Type B pancreatic cell (in vitro differentiated cells): ENCODE data around the gene TMCC1. TPM values are rescaled to one million over a fixed set of nuclear protein-coding genes. Genes with fewer than 3 reads are reported as not detected.

ENCODE experiments used
- DNase-seq: peaks from one replicate; pipeline ENCODE4 v3.0.0; 2021; ENCODE audit warnings: mixed read lengths; ENCODE audit not compliant: unreplicated experiment; ENCODE audit errors: extremely low spot score
- H3K27ac Mint-ChIP-seq: 2 replicates; pipeline ENCODE4 v1.8.0; 2021; ENCODE audit warnings: mild to moderate bottlenecking, mixed read lengths
- H3K27me3 Mint-ChIP-seq: 2 replicates; pipeline ENCODE4 v1.8.0; 2021; ENCODE audit warnings: mixed read lengths
- H3K36me3 Mint-ChIP-seq: 2 replicates; pipeline ENCODE4 v1.8.0; 2021; ENCODE audit warnings: mixed read lengths
- H3K4me1 Mint-ChIP-seq: one replicate; pipeline ENCODE4 v1.8.0; 2021; ENCODE audit warnings: mixed read lengths; ENCODE audit not compliant: unreplicated experiment
- H3K4me3 Mint-ChIP-seq: 2 replicates; pipeline ENCODE4 v1.8.0; 2021; ENCODE audit warnings: mild to moderate bottlenecking, mixed read lengths
- H3K9me3 Mint-ChIP-seq: 2 replicates; pipeline ENCODE4 v1.8.0; 2021; ENCODE audit warnings: mixed read lengths
- CTCF ChIP-seq: fragments of 200-600 bp; sonication (generic); conservative IDR thresholded peaks from 2 replicates; pipeline ENCODE4 v1.5.0; 2021; ENCODE audit warnings: antibody characterized with exemption, mild to moderate bottlenecking
- total RNA-seq: library from RNA; stranded (reverse); gene quantifications from 2 replicates; pipeline ENCODE4 v1.2.1, GENCODE V29; 2021; ENCODE audit warnings: low replicate concordance

The TMCC1 gene
- total RNA-seq, 1 donor from 2014 or later = 46.9 TPM

- no peak overlapping the region for H3K4me3 Mint-ChIP-seq
- no peaks in the 10 kb centered on the region for H3K36me3 Mint-ChIP-seq
- no peak overlapping the region for H3K27ac Mint-ChIP-seq
- H3K9me3 Mint-ChIP-seq = no peaks in the 10 kb centered on the region
- DNase-seq = no peak
- H3K27me3 Mint-ChIP-seq = no peaks in the 10 kb centered on the region
- no peaks in the 10 kb centered on the region for H3K4me1 Mint-ChIP-seq
- no peak for TF ChIP-seq CTCF
These were observed 161.2 kb downstream of the TMCC1 start for GRCh38 chr3:129732200-129732876.

GRCh38 chr3:129727707-129728106 is 165.8 kb downstream of the TMCC1 start:
- H3K4me3 Mint-ChIP-seq = no peak overlapping the region
- no peak overlapping the region for H3K27ac Mint-ChIP-seq
- peaks cover 13% of the 10 kb centered on the region for H3K4me1 Mint-ChIP-seq
- H3K27me3 Mint-ChIP-seq = no peaks in the 10 kb centered on the region
- TF ChIP-seq CTCF = no peak
- no peaks in the 10 kb centered on the region for H3K36me3 Mint-ChIP-seq
- DNase-seq = no peak
- H3K9me3 Mint-ChIP-seq = no peaks in the 10 kb centered on the region

GRCh38 chr3:129723558-129724324 is 169.8 kb downstream of the TMCC1 start:
- Mint-ChIP-seq H3K27me3 (no peaks in the 10 kb centered on the region), H3K27ac (peak overlapping the region; percentile 47), H3K4me3 (no peak overlapping the region), H3K9me3 (no peaks in the 10 kb centered on the region), H3K36me3 (no peaks in the 10 kb centered on the region), H3K4me1 (peaks cover 16% of the 10 kb centered on the region)
- no peak for TF ChIP-seq CTCF
- DNase-seq = no peak

GRCh38 chr3:129722527-129722926 is 171.0 kb downstream of the TMCC1 start:
- TF ChIP-seq CTCF = no peak
- H3K9me3 Mint-ChIP-seq = no peaks in the 10 kb centered on the region
- peaks cover 16% of the 10 kb centered on the region for H3K4me1 Mint-ChIP-seq

GRCh38 chr3:129718201-129718600 is 175.3 kb downstream of the TMCC1 start:
- no peak for DNase-seq
- H3K36me3 Mint-ChIP-seq = no peaks in the 10 kb centered on the region
- no peaks in the 10 kb centered on the region for H3K27me3 Mint-ChIP-seq
- no peak for TF ChIP-seq CTCF
- no peak overlapping the region for H3K27ac Mint-ChIP-seq
- no peaks in the 10 kb centered on the region for H3K9me3 Mint-ChIP-seq
- H3K4me3 Mint-ChIP-seq = no peak overlapping the region
- peaks cover 6% of the 10 kb centered on the region for H3K4me1 Mint-ChIP-seq

More at GRCh38 chr3:129722527-129722926, 171.0 kb downstream of the TMCC1 start:
- no peaks in the 10 kb centered on the region for H3K36me3 Mint-ChIP-seq
- no peak overlapping the region for H3K4me3 Mint-ChIP-seq
- H3K27me3 Mint-ChIP-seq = no peaks in the 10 kb centered on the region
- H3K27ac Mint-ChIP-seq = no peak overlapping the region
- no peak for DNase-seq
